HEK293T (cell line): ENCODE data around the gene CYP2A6.
"Not testable (repeated sequence)": the region's sequence is repeated elsewhere in the genome, so short reads cannot be mapped to it uniquely, and the experiment has no call there.

Experiments used
- ARNT ChIP-seq: fragments of 450-650 bp; IDR thresholded peaks from 2 replicates; pipeline ENCODE4 v1.6.1; 2017; ENCODE audit warnings: mild to moderate bottlenecking
- BHLHE40 ChIP-seq: fragments of 450-650 bp; IDR thresholded peaks from 2 replicates; pipeline ENCODE4 v1.6.1; 2016; ENCODE audit warnings: mild to moderate bottlenecking, moderate library complexity, borderline replicate concordance
- CTBP1 ChIP-seq: fragments of 450-650 bp; IDR thresholded peaks from 2 replicates; pipeline ENCODE4 v1.6.1; 2016; ENCODE audit warnings: borderline replicate concordance
- ELF4 ChIP-seq: fragments of 450-650 bp; IDR thresholded peaks from 2 replicates; pipeline ENCODE4 v1.6.1; 2017; ENCODE audit warnings: antibody characterized with exemption
- SP1 ChIP-seq: fragments of 450-650 bp; IDR thresholded peaks from 2 replicates; pipeline ENCODE4 v1.6.1; 2017
- TARDBP ChIP-seq: fragments of 450-650 bp; IDR thresholded peaks from 2 replicates; pipeline ENCODE4 v1.6.1; 2016
- ZNF384 ChIP-seq: fragments of 450-650 bp; IDR thresholded peaks from 2 replicates; pipeline ENCODE4 v1.6.1; 2016

GRCh38 chr19:40810649-40811408, 39.4 kb downstream of the CYP2A6 start:
- TF ChIP-seq CTBP1, ELF4, ARNT, SP1, TARDBP, BHLHE40, ZNF384: not testable (repeated sequence)
